ENCODE data around the gene KPNB1. TPM values are rescaled to one million over a fixed set of nuclear protein-coding genes. Genes with fewer than 3 reads are reported as not detected.

Gene KPNB1
- total RNA-seq, 2 experiments from 2014 or later, result 232 to 453 TPM

GRCh38 chr17:47686276-47686635 lies 36.5 kb downstream of the KPNB1 start:
- H4K20me1 ChIP-seq (ENCODE audit: insufficient read depth, low read length), result 0 out of 2 replicates have a peak, but pooled peaks cover 8% of the 10 kb centered on the region
- intact Hi-C loops (cut with micrococcal nuclease; ENCODE audit: unreplicated experiment), result no loop called here
- ChIA-PET CTCF (ENCODE audit: unreplicated experiment) (no interaction called here), POLR2A (no interaction called here)
- no peaks in the 10 kb centered on the region for H3K9me3 ChIP-seq (ENCODE audit: low read length)
- H3K9me2 ChIP-seq (ENCODE audit: insufficient read depth, low read length), result no peaks in the 10 kb centered on the region
- TF ChIP-seq EZH2phosphoT487 (IDR thresholded peaks at IDR 0.05; ENCODE audit: borderline replicate concordance, low read depth, low read length) (no peak), CTCF (conservative IDR thresholded peaks at IDR 0.05; ENCODE audit: low read length) (no peak)
- no peak for DNase-seq (ENCODE audit: low spot score)
- no peak overlapping the region for H2AFZ ChIP-seq (ENCODE audit: low read length)
- no peaks in the 10 kb centered on the region for H3K79me2 ChIP-seq (ENCODE audit: insufficient read depth, low read depth, low read length)
- H3K4me2 ChIP-seq (ENCODE audit: low read length), result no peak overlapping the region
- BruUV-seq (replicated peaks), result no TSS peak
- H3K36me3 ChIP-seq (ENCODE audit: insufficient read depth, low read length), result peaks cover 64% of the 10 kb centered on the region
- H3K4me1 ChIP-seq (ENCODE audit: insufficient read depth, low read length, poor library complexity, severe bottlenecking), result no peaks in the 10 kb centered on the region
- H3K4me3 ChIP-seq (ENCODE audit: low read depth, low read length, poor library complexity, severe bottlenecking), result no peak overlapping the region
- H3K27ac ChIP-seq (ENCODE audit: low read depth, low read length, poor library complexity, severe bottlenecking), result no peak overlapping the region

- Histone ChIP-seq H3K9me3 (ENCODE audit: low read length) (no peaks in the 10 kb centered on the region), H3K9me2 (ENCODE audit: insufficient read depth, low read length) (no peaks in the 10 kb centered on the region), H3K4me3 (ENCODE audit: low read depth, low read length, poor library complexity, severe bottlenecking) (no peak overlapping the region), H2AFZ (ENCODE audit: low read length) (no peak overlapping the region), H3K79me2 (ENCODE audit: insufficient read depth, low read depth, low read length) (no peaks in the 10 kb centered on the region), H4K20me1 (ENCODE audit: insufficient read depth, low read length) (0 out of 2 replicates have a peak, but pooled peaks cover 8% of the 10 kb centered on the region), H3K4me2 (ENCODE audit: low read length) (no peak overlapping the region), H3K4me1 (ENCODE audit: insufficient read depth, low read length, poor library complexity, severe bottlenecking) (peaks cover 3% of the 10 kb centered on the region), H3K36me3 (ENCODE audit: insufficient read depth, low read length) (peaks cover 59% of the 10 kb centered on the region), H3K27ac (ENCODE audit: low read depth, low read length, poor library complexity, severe bottlenecking) (no peak overlapping the region)
- no TSS peak for BruUV-seq (replicated peaks)
- TF ChIP-seq CTCF (conservative IDR thresholded peaks at IDR 0.05; ENCODE audit: low read length) (no peak), EZH2phosphoT487 (IDR thresholded peaks at IDR 0.05; ENCODE audit: borderline replicate concordance, low read depth, low read length) (no peak)
- no peak for DNase-seq (ENCODE audit: low spot score)
- CTCF ChIA-PET (ENCODE audit: unreplicated experiment), result no interaction called here
- POLR2A ChIA-PET, result interaction anchor here (0.6 to 0.9 kb wide), 3 partner anchors 10 to 458 kb away, joined by 3 to 9 read pairs (median 3); no protein-coding TSS in a partner anchor
- intact Hi-C loops (cut with micrococcal nuclease; ENCODE audit: unreplicated experiment), result no loop called here
Measured at GRCh38 chr17:47686664-47687327, 37.1 kb downstream of the KPNB1 start.

GRCh38 chr17:47687328-47687690 lies 37.6 kb downstream of the KPNB1 start:
- Histone ChIP-seq H3K27ac (ENCODE audit: low read depth, low read length, poor library complexity, severe bottlenecking) (no peak overlapping the region), H3K4me1 (ENCODE audit: insufficient read depth, low read length, poor library complexity, severe bottlenecking) (peaks cover 8% of the 10 kb centered on the region), H2AFZ (ENCODE audit: low read length) (no peak overlapping the region), H3K36me3 (ENCODE audit: insufficient read depth, low read length) (peaks cover 54% of the 10 kb centered on the region), H3K9me3 (ENCODE audit: low read length) (no peaks in the 10 kb centered on the region), H3K79me2 (ENCODE audit: insufficient read depth, low read depth, low read length) (no peaks in the 10 kb centered on the region), H3K4me2 (ENCODE audit: low read length) (no peak overlapping the region), H4K20me1 (ENCODE audit: insufficient read depth, low read length) (0 out of 2 replicates have a peak, but pooled peaks cover 8% of the 10 kb centered on the region), H3K4me3 (ENCODE audit: low read depth, low read length, poor library complexity, severe bottlenecking) (no peak overlapping the region), H3K9me2 (ENCODE audit: insufficient read depth, low read length) (no peaks in the 10 kb centered on the region)
- CTCF ChIA-PET (ENCODE audit: unreplicated experiment), result no interaction called here
- no peak for DNase-seq (ENCODE audit: low spot score)
- POLR2A ChIA-PET, result interaction anchor here (0.6 to 1.2 kb wide), 4 partner anchors 11 to 459 kb away, joined by 3 to 9 read pairs (median 4); partner anchors contain the start of gene KPNB1
- intact Hi-C loops (cut with micrococcal nuclease; ENCODE audit: unreplicated experiment), result no loop called here
- no TSS peak for BruUV-seq (replicated peaks)
- TF ChIP-seq EZH2phosphoT487 (IDR thresholded peaks at IDR 0.05; ENCODE audit: borderline replicate concordance, low read depth, low read length) (no peak), CTCF (conservative IDR thresholded peaks at IDR 0.05; ENCODE audit: low read length) (no peak)
